Ovary (tissue), 3 donors: ENCODE data around the gene CFAP119.

Experiments
- CTCF ChIP-seq, 3 donors: fragments of 450-650 bp in 2 of 3; fragments of 200-600 bp in 1 of 3; IDR thresholded peaks; one replicate each; pipeline versions ENCODE4 v1.5.1 to v1.8.0; 2016 to 2022; ENCODE audit warnings: antibody characterized with exemption in 3 of 3, mild to moderate bottlenecking in 1 of 3
- EP300 ChIP-seq: sonication (generic); formaldehyde crosslinking; IDR thresholded peaks from one replicate; pipeline ENCODE4 v1.6.1; 2017; ENCODE audit warnings: antibody characterized with exemption
- POLR2A ChIP-seq: fragments of 450-650 bp; IDR thresholded peaks from one replicate; pipeline ENCODE4 v1.6.1; 2017; ENCODE audit warnings: antibody characterized with exemption, mild to moderate bottlenecking, moderate library complexity
- donor health status: DM: no; HTN: no; CAD: no.

GRCh38 chr16:30750201-30750600, 11.7 kb downstream of the CFAP119 start:
- TF ChIP-seq CTCF (IDR thresholded peaks at IDR 0.05) (no peak), POLR2A (no peak), EP300 (no peak)
